ENCODE results near the gene CTNND2. TPM values are rescaled to one million over a fixed set of nuclear protein-coding genes. Genes with fewer than 3 reads are reported as not detected.
"Not testable (repeated sequence)": the region's sequence is repeated elsewhere in the genome, so short reads cannot be mapped to it uniquely, and the experiment has no call there.

Gene CTNND2
- total RNA-seq, 2 experiments from 2014 or later = not detected

- CTCF ChIA-PET = no interaction called here
- Mint-ChIP-seq H3K27ac (no peak overlapping the region), H3K27me3 (no peaks in the 10 kb centered on the region), H3K4me3 (no peak overlapping the region), H3K4me1 (no peaks in the 10 kb centered on the region), H3K9me3 (no peaks in the 10 kb centered on the region), H3K36me3 (ENCODE audit: low read depth) (no peaks in the 10 kb centered on the region)
- no peak for DNase-seq
- POLR2A ChIA-PET = no interaction called here
Observed at GRCh38 chr5:11656916-11657315, 247.3 kb downstream of the CTNND2 start.

GRCh38 chr5:11655681-11656080 is 248.6 kb downstream of the CTNND2 start:
- CTCF ChIA-PET = no interaction called here
- H3K27ac Mint-ChIP-seq = no peak overlapping the region
- H3K36me3 Mint-ChIP-seq (ENCODE audit: low read depth) = no peaks in the 10 kb centered on the region
- H3K9me3 Mint-ChIP-seq = no peaks in the 10 kb centered on the region
- H3K4me1 Mint-ChIP-seq = no peaks in the 10 kb centered on the region
- no peaks in the 10 kb centered on the region for H3K27me3 Mint-ChIP-seq
- H3K4me3 Mint-ChIP-seq = no peak overlapping the region
- DNase-seq = no peak
- POLR2A ChIA-PET = no interaction called here

GRCh38 chr5:11650936-11651335 is 253.3 kb downstream of the CTNND2 start:
- POLR2A ChIA-PET = no interaction called here
- Mint-ChIP-seq H3K4me1 (no peaks in the 10 kb centered on the region), H3K27ac (no peak overlapping the region), H3K36me3 (ENCODE audit: low read depth) (no peaks in the 10 kb centered on the region), H3K4me3 (no peak overlapping the region), H3K9me3 (peaks cover 2% of the 10 kb centered on the region), H3K27me3 (no peaks in the 10 kb centered on the region)
- DNase-seq = no peak
- CTCF ChIA-PET = no interaction called here

GRCh38 chr5:11646141-11646540 is 258.1 kb downstream of the CTNND2 start:
- ChIA-PET POLR2A (no interaction called here), CTCF (no interaction called here)
- H3K4me3 Mint-ChIP-seq = no peak overlapping the region
- no peak for DNase-seq
- H3K36me3 Mint-ChIP-seq (ENCODE audit: low read depth) = no peaks in the 10 kb centered on the region
- no peak overlapping the region for H3K27ac Mint-ChIP-seq
- peaks cover 4% of the 10 kb centered on the region for H3K4me1 Mint-ChIP-seq
- H3K9me3 Mint-ChIP-seq = peaks cover 2% of the 10 kb centered on the region
- H3K27me3 Mint-ChIP-seq = no peaks in the 10 kb centered on the region

GRCh38 chr5:11642438-11642837 is 261.8 kb downstream of the CTNND2 start:
- DNase-seq = no peak
- H3K27ac Mint-ChIP-seq = no peak overlapping the region
- ChIA-PET POLR2A (no interaction called here), CTCF (no interaction called here)
- no peaks in the 10 kb centered on the region for H3K27me3 Mint-ChIP-seq
- no peak overlapping the region for H3K4me3 Mint-ChIP-seq
- H3K36me3 Mint-ChIP-seq (ENCODE audit: low read depth) = no peaks in the 10 kb centered on the region
- peaks cover 4% of the 10 kb centered on the region for H3K4me1 Mint-ChIP-seq
- H3K9me3 Mint-ChIP-seq = no peaks in the 10 kb centered on the region

GRCh38 chr5:11640158-11640873 is 263.9 kb downstream of the CTNND2 start:
- Mint-ChIP-seq H3K36me3 (ENCODE audit: low read depth) (no peaks in the 10 kb centered on the region), H3K4me3 (no peak overlapping the region), H3K27me3 (no peaks in the 10 kb centered on the region), H3K4me1 (peaks cover 4% of the 10 kb centered on the region), H3K9me3 (no peaks in the 10 kb centered on the region), H3K27ac (no peak overlapping the region)
- no peak for DNase-seq
- ChIA-PET POLR2A (no interaction called here), CTCF (no interaction called here)

- Mint-ChIP-seq H3K36me3 (ENCODE audit: low read depth) (no peaks in the 10 kb centered on the region), H3K4me1 (no peaks in the 10 kb centered on the region), H3K9me3 (no peaks in the 10 kb centered on the region), H3K27me3 (no peaks in the 10 kb centered on the region), H3K27ac (no peak overlapping the region), H3K4me3 (no peak overlapping the region)
- POLR2A ChIA-PET = no interaction called here
- CTCF ChIA-PET = no interaction called here
- DNase-seq = no peak
Observed at GRCh38 chr5:11622785-11623184, 281.5 kb downstream of the CTNND2 start.

- Mint-ChIP-seq H3K27ac (no peak overlapping the region), H3K9me3 (no peaks in the 10 kb centered on the region), H3K4me3 (no peak overlapping the region), H3K27me3 (no peaks in the 10 kb centered on the region), H3K4me1 (no peaks in the 10 kb centered on the region), H3K36me3 (ENCODE audit: low read depth) (no peaks in the 10 kb centered on the region)
- DNase-seq = no peak
- POLR2A ChIA-PET = no interaction called here
- CTCF ChIA-PET = no interaction called here
Observed at GRCh38 chr5:11620172-11620571, 284.1 kb downstream of the CTNND2 start.

- POLR2A ChIA-PET = no interaction called here
- Mint-ChIP-seq H3K4me1 (no peaks in the 10 kb centered on the region), H3K9me3 (no peaks in the 10 kb centered on the region), H3K27ac (no peak overlapping the region), H3K36me3 (ENCODE audit: low read depth) (no peaks in the 10 kb centered on the region), H3K27me3 (no peaks in the 10 kb centered on the region), H3K4me3 (no peak overlapping the region)
- DNase-seq = no peak
- CTCF ChIA-PET = no interaction called here
Observed at GRCh38 chr5:11619339-11620024, 284.8 kb downstream of the CTNND2 start.

- H3K9me3 Mint-ChIP-seq = no peaks in the 10 kb centered on the region
- CTCF ChIA-PET = no interaction called here
- no peak overlapping the region for H3K4me3 Mint-ChIP-seq
- no peaks in the 10 kb centered on the region for H3K4me1 Mint-ChIP-seq
- H3K27me3 Mint-ChIP-seq = no peaks in the 10 kb centered on the region
- no peak overlapping the region for H3K27ac Mint-ChIP-seq
- DNase-seq = no peak
- no peaks in the 10 kb centered on the region for H3K36me3 Mint-ChIP-seq (ENCODE audit: low read depth)
- POLR2A ChIA-PET = no interaction called here
Observed at GRCh38 chr5:11617080-11617479, 287.2 kb downstream of the CTNND2 start.

- CTCF ChIA-PET; H3K9me3 Mint-ChIP-seq; H3K4me3 Mint-ChIP-seq; DNase-seq; H3K27ac Mint-ChIP-seq; POLR2A ChIA-PET; H3K4me1 Mint-ChIP-seq; H3K36me3 Mint-ChIP-seq (ENCODE audit: low read depth); H3K27me3 Mint-ChIP-seq: not testable (repeated sequence)
Observed at GRCh38 chr5:11616624-11617023, 287.6 kb downstream of the CTNND2 start.

GRCh38 chr5:11611011-11611410 is 293.2 kb downstream of the CTNND2 start:
- DNase-seq = no peak

GRCh38 chr5:11609570-11610303 is 294.5 kb downstream of the CTNND2 start:
- Mint-ChIP-seq H3K27me3 (no peaks in the 10 kb centered on the region), H3K36me3 (ENCODE audit: low read depth) (no peaks in the 10 kb centered on the region), H3K27ac (no peak overlapping the region), H3K9me3 (no peaks in the 10 kb centered on the region), H3K4me1 (no peaks in the 10 kb centered on the region), H3K4me3 (no peak overlapping the region)
- no peak for DNase-seq
- CTCF ChIA-PET = no interaction called here
- POLR2A ChIA-PET = no interaction called here

More at GRCh38 chr5:11611011-11611410, 293.2 kb downstream of the CTNND2 start:
- no peaks in the 10 kb centered on the region for H3K9me3 Mint-ChIP-seq
- no peak overlapping the region for H3K4me3 Mint-ChIP-seq
- H3K27ac Mint-ChIP-seq = no peak overlapping the region
- no peaks in the 10 kb centered on the region for H3K27me3 Mint-ChIP-seq
- H3K36me3 Mint-ChIP-seq (ENCODE audit: low read depth) = no peaks in the 10 kb centered on the region
- CTCF ChIA-PET = no interaction called here
- POLR2A ChIA-PET = no interaction called here
- H3K4me1 Mint-ChIP-seq = no peaks in the 10 kb centered on the region

- H3K4me3 Mint-ChIP-seq = no peak overlapping the region
- ChIA-PET POLR2A (no interaction called here), CTCF (no interaction called here)
- H3K4me1 Mint-ChIP-seq = no peaks in the 10 kb centered on the region
- no peaks in the 10 kb centered on the region for H3K27me3 Mint-ChIP-seq
- no peaks in the 10 kb centered on the region for H3K36me3 Mint-ChIP-seq (ENCODE audit: low read depth)
- H3K27ac Mint-ChIP-seq = no peak overlapping the region
- no peak for DNase-seq
- no peaks in the 10 kb centered on the region for H3K9me3 Mint-ChIP-seq
Observed at GRCh38 chr5:11608530-11608929, 295.7 kb downstream of the CTNND2 start.

Measured in activated CD4-positive, alpha-beta memory T cell treated with anti-CD3 and anti-CD28 coated beads, Interleukin-2, amount 10 ng/mL, durations not matched to agents 7 days and 5 days (primary cell).